Dermis microvascular lymphatic vessel endothelial cell (primary cell): ENCODE measurements around the gene BRD2. TPM values are rescaled to one million over a fixed set of nuclear protein-coding genes. Genes with fewer than 3 reads are reported as not detected.

Experiments used
- DNase-seq, 2 donors: peaks; one replicate each; pipeline versions ENCODE4 v3.0.0 to v3.0.0-alpha.2; 2010; ENCODE audit warnings: low read depth in 2 of 2
- total RNA-seq: library from RNA; depleted of rRNA; stranded (reverse); fragments of >200 nt; gene quantifications from 2 replicates; pipeline ENCODE4 v1.2.1, GENCODE V29; 2014

BRD2 gene
- total RNA-seq, 1 donor from 2014 or later: 39.4 TPM

DNA sequence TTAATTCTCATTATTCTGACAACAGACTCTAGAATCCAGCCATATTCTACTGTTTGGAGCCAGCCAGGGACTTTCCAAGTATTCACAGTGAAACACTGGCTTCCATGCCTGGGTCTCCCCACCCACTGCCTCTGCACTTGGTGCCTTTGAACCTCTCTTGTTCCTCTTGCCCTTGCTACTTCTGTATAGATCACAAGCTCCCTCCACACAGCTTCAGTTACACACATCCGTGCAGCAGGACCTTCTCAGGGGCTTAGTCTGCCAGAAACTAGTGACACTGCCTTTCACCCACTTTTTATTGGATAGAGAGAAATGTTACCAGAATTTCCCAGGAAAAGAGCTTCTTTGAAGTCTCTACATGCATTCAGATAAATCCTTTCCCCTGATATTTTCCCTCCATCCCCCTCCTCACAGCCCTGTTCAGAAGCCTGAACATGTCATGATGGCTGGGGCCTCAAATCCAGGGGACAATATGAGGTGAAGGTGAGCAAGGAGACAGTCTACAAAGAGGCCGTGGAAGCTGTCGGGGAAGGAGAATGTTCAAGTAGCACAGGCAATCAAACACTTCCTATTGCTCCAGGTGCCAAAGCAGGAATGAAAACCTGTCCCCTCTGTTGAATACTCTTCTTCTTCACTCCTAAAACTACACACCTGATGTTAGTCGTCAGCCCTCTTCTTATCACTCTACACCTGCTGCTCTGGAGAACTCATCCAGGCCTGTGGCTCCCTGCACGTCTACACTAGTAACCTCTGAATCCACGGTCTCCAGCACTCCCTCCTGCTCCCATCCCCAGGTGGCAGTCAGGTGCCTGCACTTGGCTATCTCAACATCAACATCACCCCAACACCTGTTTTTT, 61.2 kb downstream of the BRD2 start:
- no peak for DNase-seq

DNA sequence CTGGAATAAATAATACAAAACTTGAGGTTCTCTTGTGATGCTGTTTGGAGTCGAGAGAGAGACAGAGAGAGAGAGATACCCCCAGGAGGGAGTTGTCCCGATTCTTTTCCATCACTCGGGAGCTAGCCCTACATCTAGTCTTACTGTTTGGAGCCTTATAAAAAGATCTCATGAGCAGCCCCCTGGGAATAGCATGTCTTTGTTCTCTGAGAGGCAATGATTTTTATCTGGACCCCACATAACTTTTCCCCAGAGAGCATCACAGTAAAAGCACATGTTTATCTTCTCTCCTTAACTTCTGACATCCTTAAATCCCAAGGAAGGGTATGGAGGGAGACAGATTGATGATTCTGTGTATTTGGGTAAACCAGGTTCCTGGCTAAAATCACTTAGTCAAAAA, 61.9 kb downstream of the BRD2 start:
- DNase-seq: no peak

Other genes with a start within 250 kb of the BRD2 start
- not detected in 2 replicates for gene HLA-DQA2, start 227.2 kb upstream of the BRD2 start, total RNA-seq
- gene HLA-DQB2, start 205.1 kb upstream of the BRD2 start, total RNA-seq: not detected in 2 replicates
- gene HLA-DOB, start 151.6 kb upstream of the BRD2 start, total RNA-seq: under 0.01 and 0.13 TPM in 2 replicates
- gene TAP2, start 129.9 kb upstream of the BRD2 start, total RNA-seq: 26.7 and 27.5 TPM in 2 replicates
- 57.3 and 64.9 TPM in 2 replicates for gene PSMB8, start 124.5 kb upstream of the BRD2 start, total RNA-seq
- 30.7 and 40.7 TPM in 2 replicates for gene TAP1, start 114.9 kb upstream of the BRD2 start, total RNA-seq
- gene PSMB9, start 114.4 kb upstream of the BRD2 start, total RNA-seq: 23.6 and 27.3 TPM in 2 replicates
- gene HLA-DMB, start 27.6 kb upstream of the BRD2 start, total RNA-seq: 0.25 and 0.51 TPM in 2 replicates
- 0.63 and 1.2 TPM in 2 replicates for gene HLA-DMA, start 15.5 kb upstream of the BRD2 start, total RNA-seq
- not detected in 2 replicates for gene HLA-DOA, start 41.0 kb downstream of the BRD2 start, total RNA-seq
- 3.2 and 6.3 TPM in 2 replicates for gene HLA-DPA1, start 105.1 kb downstream of the BRD2 start, total RNA-seq
- 10.9 and 13.4 TPM in 2 replicates for gene HLA-DPB1, start 107.4 kb downstream of the BRD2 start, total RNA-seq
- under 0.01 and 0.38 TPM in 2 replicates for gene COL11A2, start 223.9 kb downstream of the BRD2 start, total RNA-seq
- gene RXRB, start 232.1 kb downstream of the BRD2 start, total RNA-seq: 18.7 and 26.0 TPM in 2 replicates
- gene SLC39A7, start 232.3 kb downstream of the BRD2 start, total RNA-seq: 83.1 and 112 TPM in 2 replicates
- 7.7 and 11.5 TPM in 2 replicates for gene HSD17B8, start 236.1 kb downstream of the BRD2 start, total RNA-seq
- 17.1 and 26.6 TPM in 2 replicates for gene RING1, start 239.9 kb downstream of the BRD2 start, total RNA-seq